ENCODE data around the gene RYR1. TPM values are rescaled to one million over a fixed set of nuclear protein-coding genes. Genes with fewer than 3 reads are reported as not detected.
"Not testable (repeated sequence)": the region's sequence is repeated elsewhere in the genome, so short reads cannot be mapped to it uniquely, and the experiment has no call there.

The RYR1 gene
- total RNA-seq, 1 donor from 2014 or later, result 2.3 TPM

DNA sequence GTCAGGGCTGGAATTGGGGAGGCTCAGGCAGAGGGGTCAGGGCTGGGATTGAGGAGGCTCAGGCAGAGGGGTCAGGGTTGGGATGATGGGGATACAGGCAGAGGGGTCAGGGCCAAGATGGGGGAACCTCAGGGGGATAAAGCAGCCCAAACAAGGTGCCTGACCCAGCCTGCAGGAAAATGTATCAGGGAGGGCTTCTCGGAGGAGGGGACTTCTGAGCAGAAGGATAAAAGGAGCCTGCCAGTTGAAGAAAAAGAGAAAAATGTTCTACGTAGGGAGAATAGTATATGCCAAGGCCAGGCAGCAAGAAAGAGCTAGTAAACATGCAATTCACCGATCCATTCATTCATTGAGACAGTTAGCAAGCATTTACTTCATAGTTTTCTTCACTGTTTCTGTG is 99.4 kb downstream of the RYR1 start:
- intact Hi-C loops (cut with micrococcal nuclease), result no loop called here

DNA sequence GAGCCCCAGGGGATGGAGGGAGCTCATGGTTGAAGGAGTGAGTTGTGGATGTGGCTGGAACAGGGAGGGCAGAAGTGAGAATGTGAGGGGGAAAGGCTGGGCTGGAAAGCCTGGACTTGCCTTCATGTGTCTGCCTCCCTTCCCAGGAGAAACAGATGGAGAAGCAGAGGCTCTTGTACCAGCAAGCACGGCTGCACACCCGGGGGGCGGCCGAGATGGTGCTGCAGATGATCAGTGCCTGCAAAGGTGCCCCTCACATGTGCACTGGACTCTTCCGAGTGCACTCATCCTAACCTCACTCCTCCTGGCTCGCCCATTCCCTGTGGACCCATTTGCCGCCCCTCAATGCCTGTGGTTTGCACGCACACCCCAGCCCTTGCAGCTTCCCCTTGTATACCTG is 101.1 kb downstream of the RYR1 start:
- intact Hi-C loops (cut with micrococcal nuclease), result no loop called here

DNA sequence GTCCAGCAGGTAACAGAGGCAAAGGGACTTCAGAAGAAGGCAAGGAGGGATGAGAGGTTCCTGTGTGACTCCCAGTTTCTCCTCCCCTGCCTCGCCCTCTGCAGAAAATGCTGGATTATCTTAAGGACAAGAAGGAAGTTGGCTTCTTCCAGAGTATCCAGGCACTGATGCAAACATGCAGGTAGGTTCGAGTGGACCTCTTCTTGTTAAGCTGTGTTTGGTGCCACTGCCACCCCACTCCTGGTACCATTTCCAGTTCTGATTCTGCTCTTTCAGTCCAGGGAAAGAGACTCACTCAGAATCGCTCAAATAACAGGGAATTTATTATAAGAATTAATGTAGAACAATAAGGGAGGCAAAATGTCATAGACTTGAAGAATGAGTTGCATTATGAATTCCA is 101.7 kb downstream of the RYR1 start:
- intact Hi-C loops (cut with micrococcal nuclease), result no loop called here

DNA sequence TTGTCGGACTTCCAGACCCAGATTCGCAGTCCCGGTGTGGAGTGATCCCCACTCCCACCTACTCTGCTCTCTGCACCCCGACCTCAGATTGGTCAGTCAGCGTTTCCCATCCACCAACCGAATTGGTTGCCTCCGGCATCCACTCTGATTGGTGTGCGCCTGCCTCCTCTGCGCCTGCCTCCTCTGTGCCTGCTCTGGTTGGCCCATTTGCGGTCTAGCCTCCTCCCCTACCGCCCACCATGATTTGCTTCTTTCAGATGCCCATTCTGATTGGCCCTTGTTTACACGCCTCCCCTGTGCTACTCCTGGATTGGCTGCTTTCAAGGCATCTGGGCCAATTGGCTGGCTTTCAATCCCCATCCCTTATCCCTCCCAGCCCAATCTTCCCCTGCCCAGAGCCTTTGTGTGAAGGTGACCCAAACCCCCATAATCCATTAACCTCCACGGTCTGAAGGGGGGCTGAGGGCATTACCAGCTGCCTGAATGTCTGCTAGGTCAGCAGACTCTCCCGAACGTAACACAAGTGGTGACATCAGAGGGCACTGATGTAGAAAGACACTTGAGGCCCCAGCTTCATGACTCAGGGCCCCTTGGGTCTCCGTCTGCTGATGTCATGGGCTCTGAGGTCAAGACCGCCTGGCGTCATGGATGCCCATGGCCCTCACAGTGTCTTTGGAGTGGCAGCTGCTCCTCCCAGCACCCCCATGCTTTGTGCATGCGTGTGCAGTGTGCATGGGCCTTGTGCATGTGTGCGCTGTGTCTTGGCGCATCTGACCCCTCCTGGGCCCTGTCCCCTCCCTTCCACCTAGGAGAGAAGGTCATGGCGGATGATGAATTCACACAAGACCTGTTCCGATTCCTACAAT is 103.8 kb downstream of the RYR1 start:
- intact Hi-C loops (cut with micrococcal nuclease), result no loop called here

DNA sequence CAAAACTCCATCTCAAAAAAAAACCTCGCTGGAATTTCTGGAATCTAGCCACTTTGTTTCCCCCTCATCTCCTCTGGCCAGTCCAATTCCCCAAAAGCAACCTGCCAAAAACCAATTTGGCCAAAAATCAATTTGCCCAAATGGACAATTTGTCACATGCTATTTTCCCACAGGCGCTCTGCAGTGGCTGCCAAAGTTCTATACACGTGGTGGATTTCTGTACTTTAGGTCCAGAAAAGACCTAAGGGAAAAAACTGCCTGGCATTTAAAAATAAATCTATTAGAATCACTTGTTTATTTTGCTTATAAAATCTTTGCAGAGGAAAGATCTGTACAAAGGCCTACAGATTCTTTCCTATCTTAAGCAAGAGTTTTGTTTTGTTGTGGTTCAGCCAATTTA is 104.9 kb downstream of the RYR1 start:
- intact Hi-C loops (cut with micrococcal nuclease), result loop anchor here (1.0 kb wide), 1 partner anchor 23 kb away; no protein-coding TSS in a partner anchor

DNA sequence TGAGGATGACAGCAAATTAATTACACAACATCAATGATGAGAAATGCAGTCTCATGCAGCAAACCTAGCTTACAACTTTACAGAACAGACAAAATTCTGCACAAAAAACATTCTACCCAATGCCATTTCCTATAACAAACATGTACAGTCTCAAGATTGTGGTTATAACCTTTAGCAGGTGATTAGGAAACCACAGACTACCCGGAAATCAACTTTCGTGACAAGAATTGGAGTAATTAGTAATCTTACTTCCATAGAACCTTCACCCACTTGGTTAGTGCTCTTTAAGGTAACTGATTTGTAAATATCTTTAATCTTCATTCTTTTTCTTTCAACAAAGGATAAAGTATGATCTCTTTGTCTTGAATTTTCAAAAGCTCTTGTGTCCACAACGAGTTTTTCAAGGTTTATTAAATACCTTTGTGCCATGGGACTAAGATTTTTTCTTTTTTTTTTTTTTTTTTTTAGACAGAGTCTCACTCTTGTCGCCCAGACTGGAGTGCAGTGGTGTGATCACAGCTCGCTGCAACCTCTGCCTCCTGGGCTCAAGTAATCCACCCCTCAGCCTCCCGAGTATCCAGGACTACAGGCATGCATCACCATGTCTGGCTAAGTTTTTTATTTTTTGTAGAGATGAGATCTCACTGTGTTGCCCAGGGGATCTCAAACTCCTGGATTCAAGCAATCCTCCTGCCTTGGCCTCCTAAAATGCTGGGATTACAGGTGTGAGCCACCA is 105.5 kb downstream of the RYR1 start:
- intact Hi-C loops (cut with micrococcal nuclease), result loop anchor here (1.0 kb wide), 2 partner anchors 24 to 79 kb away; no protein-coding TSS in a partner anchor

DNA sequence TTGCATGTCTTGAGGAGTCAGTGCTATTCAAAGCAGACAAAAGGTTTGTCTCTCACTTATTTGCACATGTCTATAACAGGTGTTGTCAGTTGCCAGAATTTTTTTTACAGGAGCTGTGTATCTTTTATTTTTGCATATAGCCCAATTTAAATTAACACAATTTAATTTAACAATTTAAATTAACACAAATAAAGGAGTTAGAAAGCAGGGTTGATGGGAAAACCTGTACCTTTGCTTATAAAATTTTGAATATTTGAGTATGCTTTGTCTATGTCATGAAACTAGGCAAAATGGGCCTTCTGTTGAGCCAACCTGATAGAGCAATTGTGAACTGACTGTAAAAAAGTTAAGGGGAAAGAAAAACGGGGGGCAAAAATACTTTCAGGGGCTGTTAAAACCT is 106.3 kb downstream of the RYR1 start:
- intact Hi-C loops (cut with micrococcal nuclease), result loop anchor here (1.0 kb wide), 1 partner anchor 79 kb away; no protein-coding TSS in a partner anchor

DNA sequence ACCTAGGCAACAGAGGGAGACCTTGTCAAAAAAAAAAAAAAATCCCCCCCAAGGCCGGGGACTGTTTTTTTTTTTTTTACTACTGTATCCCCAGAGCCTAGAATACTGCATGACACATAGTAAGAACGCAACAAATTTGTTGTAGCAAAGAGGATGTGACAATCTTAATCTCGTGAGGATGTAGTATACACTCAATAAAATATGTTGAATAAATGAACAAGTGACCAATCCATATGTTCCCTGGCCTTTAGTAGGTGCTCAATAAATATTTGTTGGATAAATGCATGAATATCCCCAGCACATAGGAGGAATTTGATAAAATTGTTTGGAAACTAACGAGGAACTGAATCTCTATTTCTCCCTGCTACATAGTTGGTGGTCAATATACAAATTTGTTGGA is 108.5 kb downstream of the RYR1 start:
- intact Hi-C loops (cut with micrococcal nuclease), result no loop called here

DNA sequence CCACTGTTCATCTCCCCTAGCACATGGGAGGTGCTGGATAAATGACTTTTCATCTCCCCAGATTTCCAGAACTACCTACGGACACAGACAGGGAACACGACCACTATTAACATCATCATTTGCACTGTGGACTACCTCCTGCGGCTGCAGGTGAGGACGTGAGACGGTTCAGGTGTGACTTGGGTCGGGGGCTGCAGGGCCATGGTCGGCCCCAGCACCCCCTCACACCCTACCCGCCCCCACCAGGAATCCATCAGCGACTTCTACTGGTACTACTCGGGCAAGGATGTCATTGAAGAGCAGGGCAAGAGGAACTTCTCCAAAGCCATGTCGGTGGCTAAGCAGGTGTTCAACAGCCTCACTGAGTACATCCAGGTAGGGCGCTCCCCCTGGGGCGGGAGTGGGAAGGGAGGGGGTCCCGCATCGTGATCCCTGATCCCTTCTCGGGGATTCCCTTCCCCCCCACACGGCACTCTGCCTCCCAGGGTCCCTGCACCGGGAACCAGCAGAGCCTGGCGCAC is 109.9 kb downstream of the RYR1 start:
- intact Hi-C loops (cut with micrococcal nuclease), result no loop called here

DNA sequence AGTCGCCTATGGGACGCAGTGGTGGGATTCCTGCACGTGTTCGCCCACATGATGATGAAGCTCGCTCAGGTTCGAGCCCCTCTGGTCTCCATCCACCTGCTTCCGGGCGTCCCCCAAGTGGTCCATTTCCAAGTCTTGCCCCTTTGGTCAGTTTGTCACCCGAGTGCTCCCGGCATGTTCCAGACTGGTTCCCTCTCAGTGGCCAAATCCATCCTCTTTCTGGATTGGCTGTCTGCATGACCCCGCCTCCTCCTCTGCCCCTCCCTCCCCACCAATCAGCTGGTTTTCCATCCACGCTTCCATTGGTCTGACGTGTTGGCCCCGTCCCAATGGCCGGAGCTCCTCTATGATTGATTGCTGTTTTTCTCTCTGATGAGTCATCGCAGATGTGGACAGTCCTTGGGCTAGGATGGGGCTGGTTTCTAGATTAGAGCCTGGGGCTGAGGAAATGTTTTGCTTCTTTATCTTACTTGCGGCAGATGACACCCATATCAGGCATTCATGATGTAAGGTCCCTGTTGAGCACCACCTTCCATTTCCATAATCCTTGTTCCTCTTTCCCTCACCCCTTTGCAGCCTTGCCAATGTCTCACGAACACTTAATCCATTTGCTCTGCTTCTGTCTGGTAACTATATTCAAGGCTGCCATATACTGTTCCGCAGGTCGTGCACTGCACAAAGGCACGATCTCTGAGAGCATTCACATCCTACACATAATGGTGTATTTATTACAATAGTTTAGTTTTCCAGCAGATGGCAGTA is 110.5 kb downstream of the RYR1 start:
- intact Hi-C loops (cut with micrococcal nuclease), result loop anchor here (1.0 kb wide), 8 partner anchors 15 to 408 kb away; partner anchors contain the start of genes FAM98C, MAP4K1, MRPS12 and SARS2

DNA sequence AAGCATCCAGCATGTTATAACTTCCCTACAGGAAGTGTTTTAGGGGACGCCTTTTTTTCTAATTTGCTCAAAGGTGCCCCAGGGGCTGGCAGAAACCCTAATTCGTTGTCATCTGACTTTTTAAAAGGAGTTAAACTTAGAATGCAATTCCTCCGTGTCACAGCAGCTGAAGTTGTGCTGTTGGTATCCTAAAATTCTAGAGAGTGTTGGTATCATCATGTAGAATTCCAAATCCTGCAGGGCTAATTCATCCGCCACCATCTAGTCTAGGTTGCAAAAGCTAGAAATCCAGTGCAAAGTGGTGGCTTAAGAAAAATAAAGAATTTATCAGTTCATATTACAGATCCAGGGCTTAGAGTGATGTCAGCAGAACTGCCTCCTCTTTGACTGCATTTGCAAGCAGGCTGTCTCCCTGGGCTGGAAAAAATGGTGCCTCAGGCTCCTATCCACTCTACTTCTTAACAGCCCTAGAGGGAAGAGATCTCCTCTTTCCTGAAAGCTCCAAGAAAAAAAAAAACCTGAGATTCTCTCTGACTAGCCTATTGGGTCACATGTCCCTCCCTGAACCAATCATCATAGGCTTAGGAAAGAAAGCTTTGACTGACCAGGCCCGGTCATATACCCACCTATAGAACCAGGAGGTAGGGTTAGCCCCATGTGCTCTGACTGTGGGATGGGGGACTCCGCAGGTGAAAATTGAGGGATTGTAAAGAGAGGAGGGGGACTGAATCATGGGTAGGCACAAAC is 111.3 kb downstream of the RYR1 start:
- intact Hi-C loops (cut with micrococcal nuclease), result loop anchor here (1.0 kb wide), 8 partner anchors 15 to 408 kb away; partner anchors contain the start of genes FAM98C, MAP4K1, MRPS12 and SARS2

DNA sequence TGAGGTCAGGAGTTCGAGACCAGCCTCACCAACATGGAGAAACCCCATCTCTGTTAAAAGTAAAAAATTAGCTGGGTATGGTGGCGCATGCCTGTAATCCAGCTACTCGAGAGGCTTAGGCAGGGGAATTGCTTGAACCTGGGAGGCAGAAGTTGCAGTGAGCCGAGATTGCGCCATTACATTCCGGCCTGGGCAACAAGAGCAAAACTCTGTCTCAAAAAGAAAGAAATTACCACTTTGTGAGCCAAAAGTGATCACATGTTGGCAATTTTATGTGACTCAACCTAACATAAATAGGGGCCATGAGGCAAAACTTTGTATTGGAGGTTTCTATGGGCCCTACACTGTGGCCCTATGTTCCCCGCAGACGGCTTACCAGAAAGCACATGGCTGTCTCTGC is 112.1 kb downstream of the RYR1 start:
- intact Hi-C loops (cut with micrococcal nuclease), result no loop called here

DNA sequence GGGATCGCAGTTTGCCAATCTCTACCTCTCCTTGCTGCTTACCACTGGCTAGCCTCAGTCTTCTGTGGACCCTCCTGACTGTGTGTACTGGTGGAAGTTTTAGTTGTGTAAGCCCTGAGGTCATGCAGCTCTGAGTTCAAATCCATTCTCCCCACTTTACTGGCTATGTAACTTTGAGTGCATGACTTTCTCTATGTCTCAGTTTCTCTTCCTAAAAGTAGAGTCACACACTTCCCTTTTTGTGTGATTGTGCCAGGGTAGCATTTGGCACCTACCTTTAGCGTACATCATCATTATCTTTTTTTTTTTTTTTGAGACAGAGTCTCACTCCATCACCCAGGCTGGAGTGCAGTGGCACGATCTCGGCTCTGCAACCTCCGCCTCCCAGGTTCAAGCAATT is 113.9 kb downstream of the RYR1 start:
- intact Hi-C loops (cut with micrococcal nuclease), result no loop called here

DNA sequence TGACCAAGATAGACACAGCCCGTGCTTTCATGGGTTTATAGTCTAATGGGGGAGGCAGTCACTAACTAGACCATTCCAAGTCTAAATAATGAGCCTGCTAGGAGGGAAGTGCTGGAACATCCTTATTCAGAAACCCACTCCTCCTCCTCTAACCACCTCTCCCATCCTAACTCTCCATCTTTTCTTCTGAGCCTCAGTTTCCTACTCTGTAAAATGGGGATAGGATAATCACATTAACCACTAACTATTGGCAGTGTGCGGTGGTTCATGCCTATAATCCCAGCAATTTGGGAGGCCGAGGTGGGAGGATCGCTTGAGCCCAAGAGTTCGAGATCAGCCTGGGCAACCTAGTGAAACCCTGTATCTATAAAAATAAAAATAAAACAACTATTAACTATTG is 115.6 kb downstream of the RYR1 start:
- intact Hi-C loops (cut with micrococcal nuclease), result no loop called here

DNA sequence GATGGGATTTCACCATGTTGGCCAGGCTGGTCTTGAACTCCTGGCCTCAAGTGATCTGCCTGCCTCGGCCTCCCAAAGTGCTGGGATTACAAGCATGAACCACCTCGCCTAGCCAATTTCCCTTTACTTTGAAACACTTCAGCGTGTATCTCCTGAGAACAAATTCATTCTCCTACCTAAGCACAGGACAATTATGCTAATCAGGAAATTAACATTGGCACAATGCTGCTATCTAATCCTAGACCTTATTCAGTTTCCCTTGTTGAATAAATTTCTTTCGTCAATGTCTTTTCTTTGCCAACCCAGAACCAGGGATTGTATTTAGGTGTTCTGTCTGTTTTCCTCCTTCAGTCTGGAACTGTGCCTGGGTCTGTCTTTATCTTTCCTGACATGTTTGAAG is 116.5 kb downstream of the RYR1 start:
- intact Hi-C loops (cut with micrococcal nuclease), result no loop called here

DNA sequence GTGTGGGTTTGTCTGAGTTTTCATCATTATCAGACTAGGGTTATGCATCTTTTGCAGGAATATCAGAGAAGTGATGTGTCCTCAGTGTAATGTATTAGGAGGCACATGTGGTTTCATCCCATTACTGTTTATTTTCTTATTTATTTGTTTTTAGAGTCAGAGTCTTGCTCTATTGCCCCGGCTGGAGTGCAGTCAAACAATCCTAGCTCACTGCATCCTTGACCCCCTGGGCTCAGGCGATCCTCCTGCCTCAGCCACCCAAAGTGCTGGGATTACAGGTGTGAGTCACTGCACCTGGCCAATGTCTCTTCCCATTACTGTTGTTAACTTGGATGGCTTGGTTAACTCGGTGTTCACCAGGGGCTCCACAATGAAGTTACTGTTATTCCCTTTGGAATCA is 116.9 kb downstream of the RYR1 start:
- intact Hi-C loops (cut with micrococcal nuclease), result no loop called here

DNA sequence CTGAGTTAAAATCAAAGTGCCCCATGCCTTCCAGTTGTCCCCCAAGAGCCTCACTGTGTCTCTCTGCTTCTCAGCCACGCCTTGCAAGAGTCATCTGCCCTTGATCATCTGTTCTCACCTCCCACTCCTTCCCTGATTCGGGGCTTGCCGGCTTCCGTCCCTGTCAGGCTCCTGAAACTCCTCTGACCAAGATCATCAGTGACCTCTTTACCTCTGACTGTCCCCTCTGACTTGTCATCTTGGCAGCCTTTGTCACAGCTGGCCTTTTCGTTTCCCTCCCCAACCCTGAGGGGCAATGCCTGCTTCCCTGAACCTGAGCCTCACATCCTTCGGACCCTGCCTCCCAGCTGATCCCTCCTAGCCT is 117.9 kb downstream of the RYR1 start:
- intact Hi-C loops (cut with micrococcal nuclease), result no loop called here

DNA sequence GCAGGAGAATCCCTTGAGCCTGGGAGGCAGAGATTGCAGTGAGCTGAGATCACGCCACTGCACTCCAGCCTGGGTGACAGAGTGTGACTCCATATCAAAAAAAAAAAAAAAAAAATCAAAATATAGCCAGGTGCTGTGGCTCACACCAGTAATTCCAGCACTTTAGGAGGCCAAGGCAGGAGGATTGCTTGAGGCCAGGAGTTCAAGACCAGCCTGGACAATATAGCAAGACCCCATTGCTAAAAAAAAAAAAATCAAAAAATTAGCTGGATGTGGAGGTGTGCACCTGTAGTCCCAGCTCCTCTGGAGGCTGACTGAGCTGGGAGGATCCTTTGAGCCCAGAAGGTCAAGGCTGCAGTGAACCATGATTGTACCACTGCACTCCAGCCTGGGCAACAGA is 119.7 kb downstream of the RYR1 start:
- intact Hi-C loops (cut with micrococcal nuclease), result not testable (repeated sequence)

DNA sequence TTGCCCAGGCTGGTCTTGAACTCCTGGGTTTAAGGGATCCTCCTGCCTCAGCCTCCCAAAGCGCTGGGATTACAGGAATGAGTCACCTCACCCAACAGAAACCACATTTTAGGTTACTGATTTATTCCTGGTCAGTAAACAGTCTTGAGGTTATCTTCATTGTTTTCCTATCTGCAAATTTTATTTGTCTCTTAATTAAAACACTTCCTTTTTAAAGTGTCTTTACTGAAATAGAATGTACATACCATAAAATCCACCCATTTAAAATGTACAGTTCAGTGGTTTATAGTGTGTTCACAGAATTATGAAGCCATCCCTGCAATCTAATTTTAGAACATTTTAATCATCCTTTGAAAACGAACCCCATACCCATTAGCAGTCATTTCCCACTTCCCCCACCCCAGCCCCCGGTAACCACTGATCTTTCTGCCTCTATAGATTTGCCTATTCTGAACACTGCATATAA is 121.2 kb downstream of the RYR1 start:
- intact Hi-C loops (cut with micrococcal nuclease), result loop anchor here (5.0 kb wide), 1 partner anchor 37 kb away; no protein-coding TSS in a partner anchor

DNA sequence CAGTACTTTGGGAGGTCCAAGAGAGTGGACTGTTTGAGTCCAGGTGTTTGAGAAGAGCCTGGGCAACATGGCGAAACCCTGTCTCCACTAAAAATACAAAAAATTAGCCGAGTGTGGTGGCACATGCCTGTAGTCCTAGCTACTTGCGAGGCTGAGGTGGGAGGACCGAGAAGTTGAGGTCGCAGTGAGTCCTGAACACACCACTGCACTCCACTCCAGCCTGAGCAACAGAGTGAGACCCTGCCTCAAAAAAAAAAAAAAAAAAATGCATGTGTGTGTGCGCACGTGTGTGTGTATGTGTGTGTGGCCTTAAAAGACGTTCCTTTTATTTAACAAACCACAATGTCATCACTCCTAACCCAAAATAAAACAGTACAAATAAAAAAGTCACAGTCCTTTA is 121.7 kb downstream of the RYR1 start:
- intact Hi-C loops (cut with micrococcal nuclease), result loop anchor here (5.0 kb wide), 1 partner anchor 38 kb away; no protein-coding TSS in a partner anchor
